Loucy (cell line): ENCODE measurements around the gene CNIH1.

Experiments
- H2AFZ ChIP-seq: fragments of 200-600 bp; sonication (generic); 2 replicates; pipeline ENCODE4 v1.6.0; 2016; ENCODE audit warnings: antibody characterized with exemption, mild to moderate bottlenecking, low read length, moderate library complexity
- H3F3A ChIP-seq: fragments of 200-600 bp; 2 replicates; pipeline ENCODE4 v1.6.0; 2016; ENCODE audit warnings: antibody characterized with exemption, low read depth, mild to moderate bottlenecking
- H3K27me3 ChIP-seq: fragments of 200-600 bp; sonication (generic); 2 replicates; pipeline ENCODE4 v1.6.1; 2014; ENCODE audit warnings: low read length, mild to moderate bottlenecking; ENCODE audit not compliant: insufficient read depth, poor library complexity, severe bottlenecking
- H3K36me3 ChIP-seq: fragments of 200-600 bp; sonication (generic); 2 replicates; pipeline ENCODE4 v1.6.1; 2016; ENCODE audit warnings: low read length; ENCODE audit not compliant: insufficient read depth
- H3K4me1 ChIP-seq: fragments of 200-600 bp; sonication (generic); 2 replicates; pipeline ENCODE4 v1.5.1; 2014; ENCODE audit warnings: low read length, mild to moderate bottlenecking; ENCODE audit not compliant: insufficient read depth, poor library complexity, severe bottlenecking
- H3K4me2 ChIP-seq: fragments of 200-600 bp; sonication (generic); 2 replicates; pipeline ENCODE4 v1.6.0; 2014; ENCODE audit warnings: antibody characterized with exemption, low read length, low read depth, mild to moderate bottlenecking; ENCODE audit not compliant: poor library complexity, severe bottlenecking
- H3K4me3 ChIP-seq: fragments of 200-600 bp; sonication (generic); 2 replicates; pipeline ENCODE4 v1.5.1; 2014; ENCODE audit warnings: low read length, mild to moderate bottlenecking, mixed read lengths; ENCODE audit not compliant: poor library complexity, severe bottlenecking
- H3K79me2 ChIP-seq: fragments of 200-600 bp; sonication (generic); 2 replicates; pipeline ENCODE4 v1.6.1; 2014; ENCODE audit warnings: low read length; ENCODE audit not compliant: insufficient read depth
- H3K9ac ChIP-seq: fragments of 200-600 bp; sonication (generic); 2 replicates; pipeline ENCODE4 v1.6.0; 2014; ENCODE audit warnings: mild to moderate bottlenecking, low read depth, low read length, moderate library complexity; ENCODE audit not compliant: poor library complexity, severe bottlenecking
- H3K9me2 ChIP-seq: fragments of 200-600 bp; sonication (generic); replicated peaks from 2 replicates; pipeline ENCODE4 v1.6.1; 2016; ENCODE audit warnings: low read depth, low read length, mixed read lengths
- H3K9me3 ChIP-seq: fragments of 200-600 bp; sonication (generic); 2 replicates; pipeline ENCODE4 v1.6.1; 2014; ENCODE audit warnings: mild to moderate bottlenecking, antibody characterized with exemption, low read length, low read depth; ENCODE audit not compliant: insufficient read depth
- H4K20me1 ChIP-seq: fragments of 200-600 bp; sonication (generic); 2 replicates; pipeline ENCODE4 v1.6.0; 2014; ENCODE audit warnings: antibody characterized with exemption, low read length, mild to moderate bottlenecking; ENCODE audit not compliant: insufficient read depth, poor library complexity, severe bottlenecking
- CTCF ChIP-seq: fragments of 200-600 bp; sonication (generic); conservative IDR thresholded peaks from 2 replicates; pipeline ENCODE4 v1.5.1; 2014; ENCODE audit warnings: mild to moderate bottlenecking, antibody characterized with exemption, low read length
- EZH2phosphoT487 ChIP-seq: fragments of 200-600 bp; IDR thresholded peaks from 2 replicates; pipeline ENCODE4 v1.6.1; 2018; ENCODE audit warnings: antibody characterized with exemption, mild to moderate bottlenecking, moderate library complexity, borderline replicate concordance

Gene CNIH1

GRCh38 chr14:54483073-54483745 is 42.0 kb upstream of the CNIH1 start:
- Histone ChIP-seq H3K9me3 (no peaks in the 10 kb centered on the region), H3F3A (no peaks in the 10 kb centered on the region), H3K4me1 (peaks cover 53% of the 10 kb centered on the region), H2AFZ (no peak overlapping the region), H3K4me3 (peak overlapping the region; percentile 3), H3K4me2 (peak overlapping the region; percentile 93), H4K20me1 (peaks cover 49% of the 10 kb centered on the region), H3K36me3 (peaks cover 33% of the 10 kb centered on the region; the same call in 1 of the 2 replicates), H3K9ac (no peak overlapping the region), H3K79me2 (peaks cover 64% of the 10 kb centered on the region), H3K9me2 (no peaks in the 10 kb centered on the region), H3K27me3 (no peaks in the 10 kb centered on the region)
- TF ChIP-seq EZH2phosphoT487 = no peak
- TF ChIP-seq CTCF = no peak

GRCh38 chr14:54481695-54482094 is 40.5 kb upstream of the CNIH1 start:
- H3F3A ChIP-seq = no peaks in the 10 kb centered on the region
- H3K4me1 ChIP-seq = peaks cover 44% of the 10 kb centered on the region
- peak overlapping the region; percentile 93 for H3K4me2 ChIP-seq

GRCh38 chr14:54480830-54481562 is 39.8 kb upstream of the CNIH1 start:
- TF ChIP-seq EZH2phosphoT487 (no peak), CTCF (no peak)
- Histone ChIP-seq H3K27me3 (no peaks in the 10 kb centered on the region), H3K9ac (no peak overlapping the region), H3K36me3 (peaks cover 40% of the 10 kb centered on the region; the same call in 1 of the 2 replicates), H3K79me2 (peaks cover 41% of the 10 kb centered on the region), H3K4me2 (no peak overlapping the region), H2AFZ (no peak overlapping the region), H4K20me1 (peaks cover 39% of the 10 kb centered on the region), H3K4me3 (no peak overlapping the region), H3K9me2 (no peaks in the 10 kb centered on the region), H3F3A (no peaks in the 10 kb centered on the region), H3K4me1 (peaks cover 38% of the 10 kb centered on the region), H3K9me3 (no peaks in the 10 kb centered on the region)

More at GRCh38 chr14:54481695-54482094, 40.5 kb upstream of the CNIH1 start:
- Histone ChIP-seq H3K9me3 (no peaks in the 10 kb centered on the region), H4K20me1 (peaks cover 43% of the 10 kb centered on the region), H2AFZ (no peak overlapping the region), H3K27me3 (no peaks in the 10 kb centered on the region), H3K9ac (no peak overlapping the region), H3K4me3 (no peak overlapping the region), H3K79me2 (peaks cover 48% of the 10 kb centered on the region), H3K9me2 (no peaks in the 10 kb centered on the region), H3K36me3 (peaks cover 40% of the 10 kb centered on the region; the same call in 1 of the 2 replicates)
- TF ChIP-seq EZH2phosphoT487 (no peak), CTCF (no peak)
